H1 (cell line): ENCODE measurements around the gene PAQR7.

ENCODE experiments used
- E2F6 ChIP-seq: IDR thresholded peaks from 2 replicates; pipeline ENCODE4 v1.6.1; 2012; ENCODE audit warnings: inconsistent platforms
- KDM1A ChIP-seq: fragments of 200-600, 300-600 bp; sonication (generic); IDR thresholded peaks from 2 replicates; pipeline ENCODE4 v1.7.1; 2016; ENCODE audit warnings: mild to moderate bottlenecking, low read length, borderline replicate concordance
- MAX ChIP-seq: IDR thresholded peaks from 2 replicates; pipeline ENCODE4 v1.6.1; 2012; ENCODE audit warnings: inconsistent platforms
- RXRA ChIP-seq: IDR thresholded peaks from 2 replicates; pipeline ENCODE4 v1.6.1; 2011; ENCODE audit warnings: low read depth, mild to moderate bottlenecking, low read length, moderate library complexity; ENCODE audit not compliant: insufficient read depth
- SIX5 ChIP-seq: IDR thresholded peaks from 2 replicates; pipeline ENCODE4 v1.6.1; 2011; ENCODE audit warnings: mild to moderate bottlenecking, low read depth, low read length

GRCh38 chr1:25875154-25875855 is at the start of gene PAQR7:
- TF ChIP-seq KDM1A, result peak; percentile 20; the same call in 1 of the 2 replicates
- peak; percentile 91 for TF ChIP-seq MAX
- peak; percentile 90 for TF ChIP-seq E2F6
- no peak for TF ChIP-seq RXRA
- no peak for TF ChIP-seq SIX5
